Measurements from ENCODE around the gene ZNF296.

DNA sequence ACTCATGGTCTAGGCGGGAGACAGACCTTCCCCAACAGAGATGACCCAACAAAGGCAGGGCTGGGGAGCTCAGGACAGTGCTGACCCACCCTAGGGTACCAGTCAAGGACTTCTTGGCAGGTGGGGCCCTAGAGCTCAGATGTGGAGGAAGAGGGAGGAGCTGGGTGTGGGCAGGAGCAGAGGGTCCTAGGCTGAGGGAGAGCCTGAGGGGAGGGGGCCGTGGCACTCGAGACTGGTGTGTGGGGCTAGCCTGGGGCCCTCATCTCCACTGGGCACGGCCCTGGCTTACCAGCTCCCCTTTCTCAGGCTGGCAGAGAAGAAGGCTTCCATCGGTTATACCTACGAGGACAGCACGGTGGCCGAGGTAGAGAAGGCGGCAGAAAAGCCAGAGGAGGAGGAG lies 18.8 kb downstream of the ZNF296 start:
- TF ChIP-seq, protein P1, sequence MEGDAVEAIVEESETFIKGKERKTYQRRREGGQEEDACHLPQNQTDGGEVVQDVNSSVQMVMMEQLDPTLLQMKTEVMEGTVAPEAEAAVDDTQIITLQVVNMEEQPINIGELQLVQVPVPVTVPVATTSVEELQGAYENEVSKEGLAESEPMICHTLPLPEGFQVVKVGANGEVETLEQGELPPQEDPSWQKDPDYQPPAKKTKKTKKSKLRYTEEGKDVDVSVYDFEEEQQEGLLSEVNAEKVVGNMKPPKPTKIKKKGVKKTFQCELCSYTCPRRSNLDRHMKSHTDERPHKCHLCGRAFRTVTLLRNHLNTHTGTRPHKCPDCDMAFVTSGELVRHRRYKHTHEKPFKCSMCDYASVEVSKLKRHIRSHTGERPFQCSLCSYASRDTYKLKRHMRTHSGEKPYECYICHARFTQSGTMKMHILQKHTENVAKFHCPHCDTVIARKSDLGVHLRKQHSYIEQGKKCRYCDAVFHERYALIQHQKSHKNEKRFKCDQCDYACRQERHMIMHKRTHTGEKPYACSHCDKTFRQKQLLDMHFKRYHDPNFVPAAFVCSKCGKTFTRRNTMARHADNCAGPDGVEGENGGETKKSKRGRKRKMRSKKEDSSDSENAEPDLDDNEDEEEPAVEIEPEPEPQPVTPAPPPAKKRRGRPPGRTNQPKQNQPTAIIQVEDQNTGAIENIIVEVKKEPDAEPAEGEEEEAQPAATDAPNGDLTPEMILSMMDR (IDR thresholded peaks at IDR 0.05; ENCODE audit: low read length): no peak
- no peak for TF ChIP-seq EZH2phosphoT487 (IDR thresholded peaks at IDR 0.05; ENCODE audit: low read length)

All from MM.1S (cell line).